Inferior parietal cortex (tissue), 1 donor: ENCODE results near the gene TKFC.
A peak's percentile ranks its signal among the peaks of the same experiment; 100 is the strongest.

Experiments used
- DNase-seq: peaks from one replicate; pipeline ENCODE4 v3.0.0-alpha.2; 2016; ENCODE audit errors: extremely low spot score

Gene TKFC

GRCh38 chr11:61325649-61326414, 7.2 kb upstream of the TKFC start:
- no peak for DNase-seq

DNA sequence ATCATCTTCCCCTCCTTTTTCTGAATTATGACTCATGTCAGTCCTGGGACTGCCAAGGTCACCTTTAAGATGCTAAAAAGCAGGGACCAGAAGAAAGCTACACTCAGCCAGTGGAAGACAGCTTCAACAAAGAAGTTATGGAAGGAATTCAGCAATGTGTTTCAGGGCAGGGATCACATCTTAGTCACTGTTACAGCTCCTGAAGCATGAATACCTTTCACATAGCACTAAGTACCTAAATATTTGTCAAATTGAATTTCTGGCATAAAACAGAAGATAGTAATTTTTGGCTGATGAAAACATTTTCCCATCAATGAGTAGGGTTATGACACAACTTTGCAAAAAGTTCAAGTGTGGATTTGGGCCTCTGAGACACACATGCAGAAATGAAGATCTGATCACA, 5.4 kb upstream of the TKFC start:
- no peak for DNase-seq

DNA sequence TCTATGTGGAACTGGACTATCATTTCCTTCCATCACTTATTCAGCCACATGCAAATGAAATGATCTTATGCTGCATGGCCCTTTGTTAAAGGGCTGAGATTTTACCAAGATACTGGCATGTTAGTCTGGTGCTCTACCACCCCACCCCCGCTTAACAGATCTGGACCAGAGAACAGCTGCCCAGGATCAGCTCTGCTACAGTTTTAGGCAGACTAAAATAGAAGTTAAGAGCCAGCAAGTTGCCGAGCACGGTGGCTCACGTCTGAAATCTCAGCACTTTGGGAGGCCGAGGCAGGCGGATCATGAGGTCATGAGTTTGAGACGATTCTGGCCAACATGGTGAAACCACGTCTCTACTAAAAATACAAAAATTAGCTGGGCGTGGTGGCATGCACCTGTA, 4.7 kb upstream of the TKFC start:
- DNase-seq, result no peak

GRCh38 chr11:61329871-61330270, 3.2 kb upstream of the TKFC start:
- no peak for DNase-seq

DNA sequence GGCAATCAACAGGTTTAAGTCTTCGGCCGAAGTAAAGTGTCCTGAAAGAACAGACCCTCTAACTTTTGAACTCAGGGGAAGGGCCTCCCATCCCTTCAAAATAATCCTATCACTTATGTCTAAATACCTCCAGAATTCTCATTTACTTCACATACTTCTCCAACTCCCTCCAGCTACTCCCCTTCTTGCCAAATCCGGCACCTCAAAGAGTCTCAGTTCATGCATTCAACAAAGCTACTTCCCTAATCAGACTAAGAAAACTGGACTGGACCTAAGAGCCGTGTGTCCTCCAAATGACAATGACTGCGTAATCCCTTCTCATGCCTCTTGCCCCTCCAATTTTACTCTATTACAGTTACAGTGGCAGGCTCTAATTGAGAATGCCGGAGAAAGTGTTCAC, 1.4 kb upstream of the TKFC start:
- no peak for DNase-seq

DNA sequence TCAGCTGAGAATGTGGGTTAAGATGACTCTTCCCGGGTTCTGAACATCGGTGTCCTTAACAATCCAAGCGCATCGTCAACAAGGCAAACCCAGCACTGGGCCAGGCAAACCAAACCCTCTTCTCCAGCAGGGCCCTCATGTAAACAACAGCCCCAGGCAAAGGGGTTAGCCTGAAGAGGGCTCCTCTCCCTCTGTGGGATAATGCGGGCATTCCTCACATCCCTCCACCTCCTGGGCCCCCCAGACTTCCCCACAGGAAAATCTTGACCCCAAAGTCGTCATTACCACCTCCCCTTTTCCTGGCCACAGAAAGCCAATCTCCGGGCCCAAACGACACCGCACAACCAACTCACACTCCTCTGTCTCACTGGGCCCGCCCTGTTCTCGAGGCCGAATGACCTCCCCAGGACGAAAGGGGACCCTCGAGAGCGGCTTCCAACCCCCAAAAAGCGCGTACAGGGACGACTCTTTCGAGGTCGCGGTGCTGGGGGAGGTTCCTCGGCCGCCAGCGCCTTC, 689 bp upstream of the TKFC start:
- no peak for DNase-seq

DNA sequence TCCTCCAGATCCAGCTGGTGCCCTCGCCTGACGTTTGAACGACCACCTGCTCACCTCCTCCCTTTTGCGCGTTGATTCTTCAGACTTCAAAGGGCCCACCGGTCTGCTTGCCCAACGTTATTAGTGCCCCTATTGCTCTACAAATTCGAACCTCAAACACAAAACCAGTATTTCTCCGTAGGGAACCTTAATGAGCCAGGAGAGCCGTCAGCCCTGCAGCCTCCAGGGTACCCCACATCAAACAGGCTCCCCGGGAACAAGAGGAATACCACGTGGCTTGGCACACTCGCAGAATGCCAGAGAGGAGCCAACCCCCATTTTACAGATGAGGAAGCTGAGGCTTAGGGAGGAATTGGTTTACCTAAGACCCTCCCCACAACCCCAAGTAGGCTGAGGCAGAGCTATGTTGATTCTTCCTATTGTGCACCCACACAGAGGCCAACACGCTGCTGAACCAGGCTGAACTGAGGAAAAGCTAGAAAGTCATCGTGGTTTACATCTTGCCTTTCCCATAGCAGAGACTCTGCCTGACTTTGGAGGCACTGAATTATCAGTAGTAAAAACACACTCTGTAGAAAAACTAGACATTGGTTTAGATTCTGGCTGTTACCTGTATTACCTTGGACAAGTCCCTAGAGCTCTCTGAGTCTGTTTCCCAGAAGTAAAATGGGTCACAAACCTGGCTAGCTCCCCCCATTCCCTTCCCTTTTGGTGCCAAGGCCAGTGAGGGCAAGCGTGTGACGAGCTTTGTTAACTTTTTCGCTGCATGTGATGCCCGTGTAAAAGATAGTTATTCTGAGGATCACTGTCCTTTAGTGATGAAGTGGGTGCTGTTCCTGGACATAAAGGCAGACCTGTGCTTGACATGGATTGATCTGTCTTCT, 764 bp downstream of the TKFC start:
- DNase-seq, result no peak

- DNase-seq, result no peak
Measured at GRCh38 chr11:61334434-61335354, 1.7 kb downstream of the TKFC start.

- no peak for DNase-seq
Measured at GRCh38 chr11:61335355-61335710, 2.3 kb downstream of the TKFC start.

GRCh38 chr11:61336171-61336935, 3.3 kb downstream of the TKFC start:
- peak; percentile 70 for DNase-seq

GRCh38 chr11:61337706-61338470, 4.9 kb downstream of the TKFC start:
- no peak for DNase-seq

DNA sequence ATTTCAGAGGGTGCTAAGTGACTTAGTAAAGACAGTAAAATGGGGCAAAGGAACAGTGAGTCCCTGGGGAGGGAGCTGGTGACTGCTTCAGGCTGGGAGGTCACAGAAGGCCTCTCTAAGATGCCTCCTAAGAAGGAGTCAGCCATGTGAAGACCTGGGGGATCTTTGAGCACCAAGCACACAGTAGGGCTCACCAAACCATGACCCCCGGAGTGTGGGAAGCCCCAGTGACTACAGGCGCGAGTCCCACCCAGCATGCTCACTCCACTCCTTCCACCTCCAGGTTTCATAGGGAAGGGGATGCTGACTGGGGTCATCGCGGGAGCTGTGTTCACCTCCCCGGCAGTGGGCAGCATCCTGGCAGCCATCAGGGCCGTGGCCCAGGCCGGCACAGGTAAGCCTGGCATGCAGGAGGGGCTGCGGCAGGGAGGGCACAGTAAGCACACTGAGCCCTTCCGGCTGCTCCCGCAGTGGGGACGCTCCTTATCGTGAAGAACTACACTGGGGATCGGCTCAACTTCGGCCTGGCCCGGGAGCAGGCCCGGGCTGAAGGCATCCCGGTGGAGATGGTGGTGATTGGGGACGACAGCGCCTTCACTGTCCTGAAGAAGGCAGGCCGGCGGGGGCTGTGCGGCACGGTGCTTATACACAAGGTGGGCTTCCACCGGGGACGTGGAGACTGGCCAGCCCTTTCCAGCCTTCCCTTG, 5.9 kb downstream of the TKFC start:
- no peak for DNase-seq

- DNase-seq, result no peak
Measured at GRCh38 chr11:61339490-61339878, 6.5 kb downstream of the TKFC start.

- no peak for DNase-seq
Measured at GRCh38 chr11:61340979-61341378, 8.0 kb downstream of the TKFC start.

GRCh38 chr11:61341706-61342105, 8.7 kb downstream of the TKFC start:
- no peak for DNase-seq

GRCh38 chr11:61342207-61342803, 9.3 kb downstream of the TKFC start:
- no peak for DNase-seq

DNA sequence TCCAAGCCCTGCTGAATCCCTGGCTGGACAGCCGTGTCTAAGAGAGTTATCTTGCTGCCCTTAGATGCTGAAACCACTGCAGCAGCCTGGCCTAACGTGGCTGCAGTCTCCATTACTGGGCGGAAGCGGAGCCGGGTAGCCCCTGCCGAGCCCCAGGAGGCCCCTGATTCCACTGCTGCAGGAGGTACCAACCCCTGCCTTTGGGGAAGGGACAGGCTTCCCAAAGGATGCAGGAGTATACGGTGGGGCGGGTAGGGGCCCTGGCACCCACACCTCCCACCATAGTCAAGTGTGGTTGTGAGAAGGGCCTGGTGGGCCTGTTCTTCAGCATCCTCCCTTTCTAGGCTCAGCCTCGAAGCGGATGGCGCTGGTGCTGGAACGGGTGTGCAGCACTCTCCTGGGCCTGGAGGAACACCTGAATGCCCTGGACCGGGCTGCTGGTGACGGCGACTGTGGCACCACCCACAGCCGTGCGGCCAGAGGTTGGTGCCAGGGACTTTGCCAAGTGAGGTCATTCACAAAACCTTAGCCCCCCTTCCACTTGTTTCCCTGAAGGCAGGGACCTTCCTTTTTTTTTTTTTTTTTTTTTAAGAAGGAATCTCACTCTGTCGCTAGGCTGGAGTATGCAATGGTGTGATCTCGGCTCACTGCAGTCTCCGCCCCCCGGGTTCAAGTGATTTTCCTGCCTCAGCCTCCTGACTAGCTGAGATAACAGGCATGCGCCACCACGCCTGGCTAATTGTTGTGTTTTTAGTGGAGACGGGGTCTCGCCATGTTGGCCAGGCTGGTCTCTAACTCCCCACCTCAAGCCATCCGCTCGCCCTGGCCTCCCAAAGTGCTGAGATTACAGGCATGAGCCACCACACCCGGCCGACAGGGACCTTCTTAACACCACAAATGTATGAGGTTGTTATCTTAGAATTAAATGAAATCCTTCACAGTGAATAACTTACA, 11.0 kb downstream of the TKFC start:
- no peak for DNase-seq

DNA sequence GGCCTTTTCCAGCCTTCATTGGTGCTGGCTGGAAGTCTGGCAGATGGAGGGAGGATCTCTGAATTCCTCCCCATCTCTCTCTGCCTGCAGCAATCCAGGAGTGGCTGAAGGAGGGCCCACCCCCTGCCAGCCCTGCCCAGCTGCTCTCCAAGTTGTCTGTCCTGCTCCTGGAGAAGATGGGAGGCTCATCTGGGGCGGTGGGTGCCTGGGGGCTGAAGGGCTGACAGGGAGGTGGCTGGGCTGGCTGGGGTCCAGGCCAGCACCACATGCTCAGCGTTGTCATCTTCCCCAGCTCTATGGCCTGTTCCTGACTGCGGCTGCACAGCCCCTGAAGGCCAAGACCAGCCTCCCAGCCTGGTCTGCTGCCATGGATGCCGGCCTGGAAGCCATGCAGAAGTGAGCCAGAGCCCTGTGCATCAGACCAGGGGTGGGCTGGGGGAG, 12.2 kb downstream of the TKFC start:
- no peak for DNase-seq
